HG03045 (cell line): Measurements from ENCODE around the gene KRT33A.
"Not testable (repeated sequence)": the region's sequence is repeated elsewhere in the genome, so short reads cannot be mapped to it uniquely, and the experiment has no call there.

ENCODE experiments used
- ATAC-seq: cut with Tn5 transposase; IDR thresholded peaks from one replicate; pipeline ENCODE4 v1.9.1; 2021; ENCODE audit warnings: mild to moderate bottlenecking, moderate library complexity; ENCODE audit not compliant: unreplicated experiment

KRT33A gene

DNA sequence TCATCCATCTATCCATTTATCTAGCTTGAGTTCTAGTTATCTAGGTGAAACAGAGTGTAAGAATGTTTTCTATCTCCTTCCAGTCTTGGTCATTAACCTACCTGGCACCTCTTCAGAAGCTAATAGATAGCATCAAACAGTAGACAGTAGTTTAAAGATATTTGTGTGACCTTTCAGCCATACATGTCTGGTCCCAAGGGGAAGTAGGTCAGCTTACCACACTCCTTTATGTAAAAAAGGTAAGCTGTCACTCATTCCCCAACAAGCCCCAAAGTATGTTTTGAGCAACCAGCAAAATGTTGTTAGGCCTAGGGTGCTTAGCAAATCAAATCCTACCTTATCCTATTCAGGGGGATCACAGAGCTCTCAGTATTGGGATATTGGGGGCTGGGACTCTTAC, 15.4 kb upstream of the KRT33A start:
- ATAC-seq, result no peak

DNA sequence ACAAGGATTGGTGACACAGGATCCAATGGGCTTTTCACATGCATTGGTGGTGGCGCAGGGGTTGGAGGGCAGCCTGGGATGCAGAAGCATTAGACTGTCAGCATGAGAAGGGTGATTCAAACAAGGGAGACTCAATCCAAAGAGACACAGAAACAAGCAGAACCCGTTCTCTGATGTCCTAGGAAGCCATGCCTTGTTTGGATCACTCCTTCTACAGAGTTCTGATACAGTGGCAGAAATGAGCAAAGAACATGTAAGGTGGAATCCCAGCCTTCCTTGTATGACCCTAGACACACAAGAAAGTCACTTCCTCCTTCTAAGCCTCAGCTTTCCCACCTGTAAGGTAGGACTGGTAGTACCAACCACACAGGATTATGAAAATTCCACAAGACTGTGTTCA, 13.3 kb upstream of the KRT33A start:
- no peak for ATAC-seq

DNA sequence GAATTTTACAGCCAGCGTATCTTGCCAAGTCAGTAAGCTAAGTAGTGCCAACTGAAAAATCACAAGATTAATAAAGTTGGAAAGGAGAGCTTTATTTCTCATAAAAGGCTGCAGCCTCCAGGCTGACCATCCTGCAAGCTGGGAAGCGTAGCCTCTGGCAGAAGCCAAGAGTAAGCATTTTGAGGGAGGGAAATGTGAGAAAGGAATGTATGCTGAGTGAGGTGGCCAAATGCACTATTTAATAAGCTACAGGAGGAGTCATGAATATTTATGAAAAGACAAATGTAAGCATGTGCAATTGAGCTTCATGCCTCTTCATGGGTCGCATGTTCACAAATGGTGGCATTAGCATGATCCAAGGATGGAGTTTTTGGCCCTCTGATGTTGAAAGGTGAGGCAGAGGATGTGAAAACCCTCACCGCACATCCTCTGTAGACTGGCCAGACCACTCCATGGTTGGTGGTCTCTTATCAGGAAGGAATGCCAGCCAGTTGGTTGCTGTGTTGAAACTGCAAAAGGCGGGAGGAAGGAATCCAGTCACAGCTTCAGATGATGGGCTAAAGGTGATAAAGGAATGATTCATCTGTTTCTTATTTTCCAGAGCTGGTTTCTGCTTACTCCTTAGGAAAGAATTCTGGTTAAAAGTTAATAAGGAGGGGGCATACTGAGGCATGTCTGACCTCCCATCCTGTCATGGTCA, 9.8 kb upstream of the KRT33A start:
- ATAC-seq, result no peak

DNA sequence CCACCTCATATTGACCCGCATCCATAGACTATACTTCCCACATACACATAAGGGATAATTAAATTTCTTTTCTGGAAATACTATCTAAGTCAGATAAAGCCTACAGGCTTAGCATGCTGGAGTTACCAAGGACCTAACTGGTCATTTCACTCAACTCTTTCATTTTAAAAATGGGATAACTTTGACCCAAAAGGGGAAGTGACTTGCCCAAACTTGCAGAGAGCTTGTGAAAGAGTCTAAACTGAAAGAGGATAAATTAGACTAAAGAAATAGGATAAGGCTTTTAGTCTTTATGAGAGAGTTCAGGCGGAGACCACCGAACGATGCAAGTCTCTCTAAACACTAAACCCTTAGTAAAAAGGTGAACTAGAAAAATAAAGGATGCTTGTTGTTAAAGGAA, 3.9 kb upstream of the KRT33A start:
- ATAC-seq, result no peak

DNA sequence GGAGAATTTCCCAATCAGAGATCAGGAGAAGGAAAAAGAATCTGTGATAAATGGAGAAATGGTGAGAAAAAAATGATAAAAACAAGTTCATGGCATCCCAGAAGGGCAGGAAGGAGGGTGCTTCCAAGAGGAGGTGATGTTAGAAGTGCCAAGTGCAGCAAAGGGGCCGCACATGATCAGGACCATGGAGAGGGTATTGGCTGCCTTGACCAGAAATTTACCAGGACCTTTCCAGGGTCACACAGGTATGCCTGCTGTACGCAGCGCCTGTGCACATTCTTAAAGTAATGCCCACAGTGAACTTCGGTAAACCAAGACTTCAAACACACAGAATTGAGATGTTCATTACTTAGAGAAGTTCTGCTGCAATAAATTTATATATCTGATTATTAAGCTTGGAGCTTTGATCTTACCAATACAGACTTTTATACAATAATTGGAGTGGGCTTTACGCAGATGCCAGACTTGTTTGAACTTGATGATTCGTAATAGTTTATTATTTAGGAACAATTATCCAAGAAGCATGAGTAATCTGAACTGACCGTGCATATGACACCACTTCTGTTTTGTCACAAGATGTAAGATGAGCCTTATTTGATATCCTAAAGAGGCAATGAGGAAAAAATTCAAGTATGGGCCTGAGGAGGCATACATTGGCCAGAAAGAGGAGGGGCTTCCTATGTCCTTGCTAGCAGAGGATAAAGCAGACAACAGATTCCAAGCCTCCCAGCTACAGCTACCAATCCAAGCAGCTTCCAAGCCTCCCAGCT, 2.2 kb upstream of the KRT33A start:
- ATAC-seq, result no peak

DNA sequence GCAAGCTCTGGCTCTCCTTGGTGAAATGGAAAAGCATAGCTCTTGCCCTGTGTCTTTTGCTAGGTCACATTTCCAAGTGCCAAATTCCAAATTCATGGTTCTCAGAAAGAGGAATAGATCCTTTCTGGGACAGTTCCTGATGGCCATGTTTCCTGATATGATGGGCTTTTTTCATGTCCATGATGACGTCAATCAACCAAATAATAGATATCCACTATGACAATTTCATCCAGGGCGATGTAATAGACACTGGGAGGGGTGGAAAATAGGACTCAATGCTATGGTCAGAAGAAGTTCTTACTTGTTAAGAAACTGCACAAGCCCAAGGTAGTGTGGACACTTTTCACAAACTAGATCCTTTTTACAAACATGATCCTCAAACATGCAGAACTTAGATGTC, 549 bp upstream of the KRT33A start:
- ATAC-seq, result no peak

DNA sequence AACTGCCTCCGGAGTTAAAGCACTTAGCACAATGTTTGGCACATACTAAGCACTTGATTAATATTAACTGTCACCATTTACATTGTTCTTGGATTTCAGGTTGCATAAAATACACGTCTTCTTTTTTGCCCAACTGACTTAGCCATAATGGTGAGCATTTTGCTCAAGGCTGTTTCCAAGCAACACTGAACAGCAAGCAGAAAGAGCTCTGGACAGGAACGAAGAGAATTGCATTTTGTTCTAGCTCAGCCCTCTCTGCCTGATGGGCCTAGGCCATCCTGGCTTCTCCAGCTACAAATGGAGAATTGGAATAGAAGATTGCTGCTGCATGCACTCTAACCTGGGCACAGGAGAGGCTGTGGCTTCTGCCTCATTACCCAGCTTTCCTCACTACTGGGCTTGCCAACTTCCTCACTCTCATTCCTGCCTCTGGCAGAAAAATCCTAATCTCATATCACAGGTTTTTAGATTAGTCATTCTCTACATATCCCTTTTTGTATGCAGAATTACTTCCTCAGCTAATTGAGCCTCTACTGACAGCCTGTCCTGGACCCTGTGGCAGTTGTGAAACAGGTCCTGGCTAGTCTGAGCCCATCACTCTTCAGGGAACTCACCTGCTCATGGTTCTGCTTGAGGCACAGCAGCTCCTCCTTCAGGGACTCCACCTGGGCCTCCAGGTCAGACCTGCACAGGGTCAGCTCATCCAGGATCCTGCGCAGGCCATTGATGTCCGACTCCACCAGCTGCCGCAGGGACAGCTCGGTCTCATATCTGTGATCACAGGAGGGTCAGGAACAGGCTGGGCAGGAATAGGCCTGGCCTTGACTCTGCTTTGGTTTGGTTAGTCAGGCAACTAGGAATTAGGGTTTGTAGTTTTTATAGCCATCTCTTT, 2.5 kb downstream of the KRT33A start:
- ATAC-seq, result no peak

DNA sequence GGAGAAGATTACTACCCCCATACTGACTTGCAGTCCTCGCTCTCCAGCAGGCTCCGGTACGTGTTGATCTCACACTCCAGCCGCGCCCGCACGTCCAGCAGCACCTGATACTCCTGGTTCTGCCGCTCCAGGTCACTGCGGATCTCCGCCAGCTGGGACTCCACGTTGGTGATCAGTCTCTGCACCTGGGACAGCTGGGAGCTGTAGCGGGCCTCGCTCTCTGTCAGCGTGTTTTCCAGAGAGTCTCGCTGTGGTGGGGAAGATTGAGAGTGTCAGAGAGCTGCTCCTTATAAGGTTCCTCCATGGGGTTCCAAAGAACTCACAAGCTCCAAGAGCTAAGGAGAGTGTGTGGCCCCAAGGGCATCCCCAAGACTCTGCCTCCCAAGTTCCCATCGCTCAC, 4.2 kb downstream of the KRT33A start:
- not testable (repeated sequence) for ATAC-seq

DNA sequence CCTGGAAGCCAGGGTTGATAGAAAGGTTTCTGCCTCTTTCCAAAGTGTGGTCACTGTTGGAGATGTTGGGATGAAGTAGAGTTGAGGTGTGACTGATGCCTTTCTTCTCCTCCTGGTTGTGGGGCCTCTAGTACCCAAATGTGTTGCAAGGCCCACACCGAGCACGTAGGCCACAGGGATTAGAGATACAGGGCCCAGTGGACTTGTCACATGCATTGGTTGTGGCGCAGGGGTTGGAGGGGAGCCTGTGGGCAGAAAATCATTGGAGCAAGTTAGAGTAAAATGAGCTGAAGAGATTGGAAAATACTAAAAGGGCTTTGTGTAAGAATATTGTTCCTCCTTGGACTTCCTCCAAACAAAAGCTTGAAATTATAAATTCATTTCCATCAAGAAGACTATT, 4.6 kb downstream of the KRT33A start:
- no peak for ATAC-seq

DNA sequence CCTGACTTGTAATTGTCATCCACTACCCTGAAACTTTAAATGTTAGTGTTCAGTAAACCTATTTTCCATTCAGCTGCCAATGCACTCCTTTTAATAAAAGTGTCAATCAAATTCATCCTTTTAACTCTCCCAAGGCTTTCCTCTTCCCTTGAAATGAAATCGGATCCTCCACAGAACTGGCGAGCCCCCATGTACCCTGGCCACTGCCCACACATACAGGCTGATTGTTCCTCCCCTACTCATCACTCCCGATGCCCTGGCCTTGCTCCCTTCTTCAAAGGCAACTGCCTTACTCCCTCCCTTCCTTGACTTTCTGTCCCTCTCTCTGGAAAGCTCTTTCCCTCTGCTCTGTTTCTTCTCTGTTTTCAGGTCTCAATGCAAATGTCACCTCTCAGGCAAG, 7.6 kb downstream of the KRT33A start:
- ATAC-seq, result no peak

DNA sequence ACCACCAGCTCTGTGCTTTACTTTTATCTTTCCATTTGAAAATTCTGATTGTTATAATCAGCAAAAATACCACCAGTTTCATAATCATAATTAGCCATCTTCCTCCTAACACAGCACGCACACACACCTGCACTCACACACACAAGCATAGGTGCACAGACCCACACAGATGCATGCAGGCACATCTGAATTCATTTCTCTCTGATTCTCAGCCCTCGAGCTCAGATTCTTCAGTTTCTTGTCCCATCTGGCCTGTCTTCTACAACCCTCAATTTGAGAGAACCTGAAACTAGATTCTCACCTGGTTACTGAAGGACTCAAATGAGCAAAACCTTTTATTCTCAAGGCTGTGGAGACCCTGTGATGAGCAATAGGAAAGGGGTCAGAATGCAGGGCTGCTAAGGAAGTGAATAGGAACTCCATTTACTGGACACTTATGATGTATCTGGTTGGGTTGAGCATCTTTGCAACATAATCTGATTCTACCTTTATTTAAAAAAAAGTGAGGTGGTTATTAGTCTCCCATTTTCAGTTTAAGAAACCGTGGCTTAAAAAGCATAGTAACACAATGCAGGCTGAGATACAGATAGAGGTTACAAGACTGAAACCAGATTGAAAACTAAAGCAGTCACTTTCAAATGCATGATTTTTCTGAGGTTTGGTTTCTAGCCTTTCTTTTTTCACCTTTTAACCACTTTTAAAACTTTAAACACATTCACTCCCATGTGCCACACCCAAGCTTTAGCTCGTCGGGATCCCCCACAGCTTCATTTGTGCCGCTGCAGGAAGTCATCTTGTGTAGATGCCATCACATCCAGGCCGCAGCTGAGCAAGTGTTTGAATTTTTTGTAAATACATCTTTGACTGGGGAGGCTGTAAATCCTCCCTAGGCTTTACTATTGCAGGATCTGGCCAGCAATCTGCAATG, 9.4 kb downstream of the KRT33A start:
- ATAC-seq, result no peak

DNA sequence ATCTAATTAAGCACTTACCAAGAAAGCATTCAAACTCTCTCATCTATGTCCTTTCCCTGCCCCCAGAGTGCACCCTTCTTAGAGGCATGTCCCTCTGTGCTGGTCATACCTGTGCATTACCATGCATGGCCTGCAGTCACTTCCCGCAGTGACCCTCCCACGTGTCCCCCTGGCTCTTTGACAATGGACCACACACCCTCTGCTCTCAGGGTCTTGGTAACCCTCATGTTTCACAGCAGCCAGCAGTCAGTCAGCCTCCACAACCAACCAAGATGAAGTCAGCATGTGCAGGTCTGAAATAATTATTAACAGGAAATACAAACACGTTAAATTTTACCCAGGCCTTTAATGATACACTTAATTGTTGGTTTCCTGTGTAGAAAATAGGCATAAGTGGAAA, 10.1 kb downstream of the KRT33A start:
- ATAC-seq, result no peak

DNA sequence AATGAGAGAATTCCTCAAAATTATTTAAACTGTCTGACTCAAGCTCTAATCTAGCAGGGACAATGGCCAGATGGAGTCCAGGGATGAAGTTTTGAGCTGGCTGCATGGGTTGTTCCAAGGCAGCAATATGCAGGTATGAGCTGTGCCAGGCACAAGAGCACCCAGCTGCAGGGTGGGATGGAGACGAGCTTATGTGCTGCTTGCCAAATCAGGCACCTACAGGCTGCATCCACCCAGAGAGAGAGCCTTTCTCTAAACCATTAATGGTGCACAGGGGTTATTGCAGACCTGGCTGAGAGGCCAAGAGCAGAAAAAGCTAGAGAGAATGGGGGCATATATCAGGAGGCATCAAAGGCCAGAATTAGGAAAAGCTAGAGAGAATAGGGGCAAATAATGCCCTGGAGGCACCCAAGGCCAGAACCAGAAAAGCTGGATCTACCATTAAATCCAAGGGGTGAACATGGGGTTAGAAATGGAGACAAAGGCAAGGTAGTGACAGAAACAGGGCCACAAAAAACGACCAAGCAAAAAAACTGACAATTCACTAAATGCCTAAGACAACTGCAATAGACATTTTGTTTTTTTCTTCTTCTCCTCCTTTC, 11.0 kb downstream of the KRT33A start:
- no peak for ATAC-seq

DNA sequence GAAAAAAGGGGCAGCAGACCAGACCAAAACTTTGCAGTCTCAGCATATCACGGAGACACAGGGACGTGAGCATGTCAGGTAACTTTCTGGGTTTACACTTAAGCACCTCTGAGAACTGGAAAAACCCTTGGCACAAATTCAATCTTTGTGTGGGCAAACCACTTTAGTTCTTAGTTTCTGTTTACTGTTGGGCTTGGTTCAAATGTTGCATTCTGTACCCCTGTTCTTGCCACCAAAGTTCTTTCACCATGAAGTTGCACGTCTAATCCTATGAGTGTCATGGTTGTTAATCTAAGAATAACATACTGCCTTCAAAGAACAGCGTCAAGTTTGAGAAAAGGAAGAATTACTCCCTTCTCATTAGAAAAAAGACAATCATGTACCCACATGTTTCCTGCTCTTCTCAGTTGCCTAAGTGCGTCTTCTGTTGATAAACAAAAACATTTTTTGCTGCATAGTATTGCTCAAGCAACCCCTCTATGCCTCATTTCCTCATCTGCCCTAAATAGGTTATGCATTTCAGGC, 11.6 kb downstream of the KRT33A start:
- no peak for ATAC-seq

DNA sequence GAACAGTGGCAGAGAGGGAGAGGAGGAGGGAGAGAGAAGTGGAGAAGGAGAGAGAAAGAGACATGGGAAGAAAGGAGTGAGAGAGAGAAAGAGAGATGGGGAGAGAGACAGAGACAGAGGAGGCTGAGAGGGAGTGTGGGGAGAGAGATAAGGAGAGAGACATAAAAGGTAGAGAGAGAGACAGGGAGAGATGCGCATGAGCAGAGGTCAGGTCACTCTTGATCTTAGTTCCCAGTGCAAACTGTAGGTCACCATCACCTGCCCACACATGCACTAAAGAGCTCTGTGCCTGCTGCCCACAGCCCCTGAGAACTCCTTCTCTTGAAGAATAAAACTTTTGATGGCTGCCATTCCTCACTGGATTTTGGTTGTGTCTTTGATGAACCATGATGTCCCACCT, 14.9 kb downstream of the KRT33A start:
- no peak for ATAC-seq

DNA sequence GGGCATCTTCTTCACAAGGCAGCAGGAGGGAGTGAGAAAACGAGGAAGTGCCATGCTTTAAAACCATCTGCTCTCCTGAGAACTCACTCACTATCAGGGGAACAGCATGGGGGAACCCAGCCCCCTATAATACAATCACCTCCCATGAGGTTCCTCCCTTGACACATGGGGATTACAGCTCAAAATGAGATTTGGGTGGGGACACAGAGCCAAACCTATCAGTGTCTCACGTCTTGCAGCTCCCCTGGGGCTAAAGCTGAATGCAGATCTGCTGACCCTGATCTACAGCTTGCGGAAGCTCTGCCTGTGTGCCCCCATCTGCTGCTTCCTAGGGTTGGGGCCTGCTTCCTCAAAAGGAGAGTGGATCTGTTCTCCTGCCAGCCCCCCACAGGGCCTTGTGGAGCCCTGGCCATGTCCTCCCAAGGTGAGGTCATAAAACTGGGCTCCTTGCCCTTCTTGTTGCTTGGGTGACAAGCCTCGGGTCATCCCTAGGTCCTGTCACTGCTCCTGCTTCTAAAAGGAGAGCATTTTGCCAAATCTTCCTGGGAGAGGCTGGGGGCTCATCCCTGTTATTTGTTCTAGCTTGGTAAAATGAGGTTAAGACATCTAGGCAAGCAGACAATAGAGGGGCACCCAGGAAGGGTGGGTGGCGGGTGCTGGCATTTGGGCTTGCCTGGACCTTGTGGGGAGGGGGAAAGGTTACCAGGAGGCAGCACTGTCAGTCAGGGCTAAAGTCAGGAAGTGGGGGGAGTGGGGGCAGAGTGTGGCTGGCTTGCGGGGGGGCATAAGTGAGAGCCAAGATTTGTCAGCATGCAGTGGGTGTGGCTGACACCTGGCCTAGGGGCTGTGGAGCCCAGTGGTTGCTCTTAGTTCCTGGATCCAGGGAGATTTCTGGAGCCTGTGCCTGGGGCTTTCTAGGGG, 16.0 kb downstream of the KRT33A start:
- ATAC-seq, result no peak

DNA sequence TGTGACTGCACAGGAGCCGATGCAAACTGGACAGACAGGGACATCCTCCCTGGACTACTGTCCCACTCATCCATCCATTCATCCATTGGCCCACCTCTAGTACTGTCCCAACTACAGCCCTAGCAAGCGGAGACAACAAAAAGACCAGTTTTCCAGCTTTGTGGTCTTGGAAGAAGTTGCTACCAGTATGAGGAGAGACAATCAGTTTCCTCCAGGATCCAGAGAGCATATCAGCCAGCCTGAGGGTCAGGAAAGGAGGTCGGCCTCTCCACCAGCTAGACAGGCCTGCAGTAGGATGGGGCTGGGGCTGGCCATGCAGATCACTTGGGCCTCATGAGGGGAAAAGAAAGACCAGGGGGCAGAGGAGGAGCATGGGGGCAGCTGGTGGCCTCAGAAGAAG, 16.8 kb downstream of the KRT33A start:
- ATAC-seq, result no peak

DNA sequence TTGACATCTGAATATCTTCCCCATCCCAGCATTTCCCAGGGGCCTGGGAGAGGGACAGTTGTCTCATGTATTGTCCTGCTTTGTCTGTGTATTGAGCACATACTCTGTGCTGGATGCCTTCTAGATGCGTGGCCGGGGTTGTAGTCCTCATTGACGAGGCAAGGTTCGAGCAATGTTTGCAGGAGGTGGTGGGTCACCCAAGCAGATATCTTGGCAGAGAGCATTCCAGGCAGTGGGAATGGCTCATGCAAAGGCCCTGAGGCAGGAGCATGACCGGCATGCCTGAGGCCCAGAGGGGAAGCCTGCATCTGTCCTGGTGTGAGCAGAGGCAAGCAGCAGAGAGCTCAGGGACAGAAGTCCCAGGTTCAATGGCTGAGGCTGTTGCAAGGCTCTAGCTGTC, 17.5 kb downstream of the KRT33A start:
- ATAC-seq, result no peak

DNA sequence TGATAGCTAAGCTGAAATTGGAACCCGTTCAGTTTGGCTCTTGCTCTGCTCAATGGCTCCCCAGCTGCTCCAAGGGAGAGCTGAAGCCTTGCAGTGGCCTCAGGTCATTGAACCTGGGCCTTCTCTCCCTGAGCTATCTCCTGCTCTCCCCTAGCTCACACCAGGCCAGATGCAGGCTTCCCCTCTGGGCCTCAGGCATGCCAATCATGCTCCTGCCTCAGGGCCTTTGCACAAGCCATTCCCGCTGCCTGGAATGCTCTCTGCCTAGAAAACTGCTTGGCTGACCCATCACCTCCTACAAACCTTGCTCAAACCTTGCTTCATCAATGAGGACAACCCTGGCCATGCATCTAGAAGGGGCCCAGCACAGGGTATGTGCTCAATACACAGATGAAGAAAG, 18.4 kb downstream of the KRT33A start:
- ATAC-seq, result no peak
